Hepatocyte (in vitro differentiated cells): ENCODE results near the gene TUT7.

ENCODE experiments used
- EZH2 ChIP-seq: fragments of 200-600 bp; sonication (generic); IDR thresholded peaks from 2 replicates; pipeline ENCODE4 v1.6.1; 2016; ENCODE audit warnings: antibody characterized with exemption, mild to moderate bottlenecking, borderline replicate concordance
- EZH2phosphoT487 ChIP-seq: fragments of 200-600 bp; sonication (generic); IDR thresholded peaks from one replicate; pipeline ENCODE4 v1.6.1; 2018; ENCODE audit warnings: antibody characterized with exemption, mild to moderate bottlenecking, low read depth, moderate library complexity; ENCODE audit not compliant: unreplicated experiment, severe bottlenecking
- TF ChIP-seq, protein P1 (sequence below): fragments of 200-600 bp; sonication (generic); IDR thresholded peaks from 2 replicates; pipeline ENCODE4 v1.5.1; 2016; ENCODE audit warnings: antibody characterized with exemption, mild to moderate bottlenecking; ENCODE audit not compliant: poor library complexity

DNA sequence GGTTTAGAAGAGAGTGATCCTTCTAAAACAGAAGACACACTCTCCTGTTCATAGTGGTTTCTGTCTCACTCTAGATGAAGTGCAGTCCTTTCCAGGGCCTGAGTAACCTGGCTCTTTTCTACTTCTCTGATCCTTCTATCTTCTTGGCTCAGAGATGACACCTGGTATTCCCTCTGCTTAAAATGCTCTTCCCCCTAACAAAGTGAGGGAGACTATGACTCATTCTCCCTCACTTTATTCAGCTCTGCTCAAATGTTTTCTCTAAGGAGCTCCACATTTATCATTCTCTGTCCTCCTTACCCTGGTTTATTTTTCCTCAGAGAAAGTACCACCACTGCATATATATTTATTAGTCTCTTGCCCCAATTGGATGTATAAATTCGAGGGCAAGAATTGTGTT, 24.6 kb downstream of the TUT7 start:
- TF ChIP-seq EZH2phosphoT487 (no peak), EZH2 (no peak)
- TF ChIP-seq, protein P1, sequence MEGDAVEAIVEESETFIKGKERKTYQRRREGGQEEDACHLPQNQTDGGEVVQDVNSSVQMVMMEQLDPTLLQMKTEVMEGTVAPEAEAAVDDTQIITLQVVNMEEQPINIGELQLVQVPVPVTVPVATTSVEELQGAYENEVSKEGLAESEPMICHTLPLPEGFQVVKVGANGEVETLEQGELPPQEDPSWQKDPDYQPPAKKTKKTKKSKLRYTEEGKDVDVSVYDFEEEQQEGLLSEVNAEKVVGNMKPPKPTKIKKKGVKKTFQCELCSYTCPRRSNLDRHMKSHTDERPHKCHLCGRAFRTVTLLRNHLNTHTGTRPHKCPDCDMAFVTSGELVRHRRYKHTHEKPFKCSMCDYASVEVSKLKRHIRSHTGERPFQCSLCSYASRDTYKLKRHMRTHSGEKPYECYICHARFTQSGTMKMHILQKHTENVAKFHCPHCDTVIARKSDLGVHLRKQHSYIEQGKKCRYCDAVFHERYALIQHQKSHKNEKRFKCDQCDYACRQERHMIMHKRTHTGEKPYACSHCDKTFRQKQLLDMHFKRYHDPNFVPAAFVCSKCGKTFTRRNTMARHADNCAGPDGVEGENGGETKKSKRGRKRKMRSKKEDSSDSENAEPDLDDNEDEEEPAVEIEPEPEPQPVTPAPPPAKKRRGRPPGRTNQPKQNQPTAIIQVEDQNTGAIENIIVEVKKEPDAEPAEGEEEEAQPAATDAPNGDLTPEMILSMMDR: no peak
